WI38 (cell line): Measurements from ENCODE around the gene IGF1R.

Source experiments
- H3K4me3 ChIP-seq: 2 replicates; pipeline ENCODE4 v1.5.1; 2011; ENCODE audit warnings: low read depth, mild to moderate bottlenecking, control low read depth, low read length
- TF ChIP-seq, protein P1 (sequence below): IDR thresholded peaks from 2 replicates; pipeline ENCODE4 v1.5.1; 2012; ENCODE audit warnings: low read depth, mild to moderate bottlenecking, control low read depth, low read length

The IGF1R gene

DNA sequence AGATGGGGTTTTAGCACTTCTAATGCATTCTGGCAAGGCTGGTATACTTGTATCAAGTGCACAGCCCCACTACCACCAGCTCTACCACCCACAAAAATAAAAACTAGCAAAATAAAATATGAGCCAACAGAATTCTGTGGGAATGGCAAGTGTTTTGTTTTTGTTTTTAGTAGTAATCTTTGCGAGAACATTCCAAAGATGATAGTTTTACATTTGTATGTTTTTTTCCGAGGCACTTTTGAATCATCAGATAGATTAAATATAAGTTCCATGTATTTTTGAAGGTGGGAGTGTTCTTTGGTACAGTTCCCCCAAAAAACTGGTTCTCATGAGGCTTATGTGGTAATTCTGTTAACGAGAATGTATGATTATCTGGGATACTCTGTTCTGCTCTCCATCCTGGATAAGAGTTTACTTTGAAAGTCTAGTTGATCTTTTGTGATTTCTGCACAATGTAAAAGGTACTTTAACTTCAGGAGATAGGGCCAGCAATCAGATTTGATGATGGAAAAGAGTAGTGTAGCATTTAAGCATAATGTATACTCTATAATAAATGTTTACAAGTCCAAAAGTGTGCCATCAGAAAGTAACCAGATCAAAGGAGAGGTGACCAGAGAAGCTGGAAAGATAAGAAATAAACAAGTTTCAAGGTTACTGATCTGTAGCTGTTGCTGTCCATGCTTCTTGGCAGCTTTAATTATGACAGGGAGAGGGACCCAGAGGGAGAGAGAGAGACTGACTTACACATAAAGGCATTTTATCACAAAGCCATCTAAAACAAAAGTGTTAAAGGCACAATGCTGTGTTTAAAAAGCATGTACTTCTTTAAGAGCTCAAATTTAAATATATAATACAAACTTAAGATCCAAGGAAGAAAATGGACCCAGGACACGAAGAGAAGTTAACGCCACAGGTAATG, 228.4 kb downstream of the IGF1R start:
- TF ChIP-seq, protein P1, sequence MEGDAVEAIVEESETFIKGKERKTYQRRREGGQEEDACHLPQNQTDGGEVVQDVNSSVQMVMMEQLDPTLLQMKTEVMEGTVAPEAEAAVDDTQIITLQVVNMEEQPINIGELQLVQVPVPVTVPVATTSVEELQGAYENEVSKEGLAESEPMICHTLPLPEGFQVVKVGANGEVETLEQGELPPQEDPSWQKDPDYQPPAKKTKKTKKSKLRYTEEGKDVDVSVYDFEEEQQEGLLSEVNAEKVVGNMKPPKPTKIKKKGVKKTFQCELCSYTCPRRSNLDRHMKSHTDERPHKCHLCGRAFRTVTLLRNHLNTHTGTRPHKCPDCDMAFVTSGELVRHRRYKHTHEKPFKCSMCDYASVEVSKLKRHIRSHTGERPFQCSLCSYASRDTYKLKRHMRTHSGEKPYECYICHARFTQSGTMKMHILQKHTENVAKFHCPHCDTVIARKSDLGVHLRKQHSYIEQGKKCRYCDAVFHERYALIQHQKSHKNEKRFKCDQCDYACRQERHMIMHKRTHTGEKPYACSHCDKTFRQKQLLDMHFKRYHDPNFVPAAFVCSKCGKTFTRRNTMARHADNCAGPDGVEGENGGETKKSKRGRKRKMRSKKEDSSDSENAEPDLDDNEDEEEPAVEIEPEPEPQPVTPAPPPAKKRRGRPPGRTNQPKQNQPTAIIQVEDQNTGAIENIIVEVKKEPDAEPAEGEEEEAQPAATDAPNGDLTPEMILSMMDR: no peak
- no peak overlapping the region for H3K4me3 ChIP-seq

DNA sequence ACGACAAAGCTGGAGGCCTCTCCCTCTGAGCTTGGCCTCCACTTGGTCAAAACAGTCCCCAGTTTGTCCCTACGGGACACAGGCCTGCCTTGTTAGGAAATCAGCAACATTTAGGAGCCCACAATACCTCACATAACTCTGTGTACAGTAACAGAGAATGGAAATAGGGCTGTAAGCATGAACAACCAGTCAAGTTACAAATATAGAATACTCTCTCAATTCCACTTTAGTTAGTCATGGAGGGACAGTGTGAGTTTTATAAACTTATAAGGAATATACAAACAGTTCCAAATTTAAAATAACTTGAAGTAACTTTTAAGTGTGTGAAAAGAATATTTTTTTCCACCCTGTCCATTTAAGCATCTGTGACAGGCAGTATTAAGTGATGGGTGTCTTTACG, 229.8 kb downstream of the IGF1R start:
- no peak overlapping the region for H3K4me3 ChIP-seq

DNA sequence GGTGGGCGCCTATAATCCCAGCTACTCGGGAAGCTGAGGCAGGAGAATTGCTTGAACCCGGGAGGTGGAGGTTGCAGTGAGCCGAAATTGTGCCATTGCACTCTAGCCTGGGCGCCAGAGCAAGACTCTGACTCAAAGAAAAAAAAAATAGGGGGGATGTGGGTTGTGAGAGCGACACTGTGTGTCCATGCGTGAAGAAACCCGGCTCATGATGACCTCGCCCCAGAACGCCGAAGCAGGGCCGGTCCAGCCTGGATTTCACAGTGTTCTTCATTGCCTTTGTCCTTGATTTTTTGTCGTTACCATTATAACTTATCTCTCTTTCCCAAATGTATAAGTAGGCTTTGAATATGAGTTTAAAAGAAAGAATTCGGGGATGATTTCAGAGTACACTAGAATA, 230.5 kb downstream of the IGF1R start:
- TF ChIP-seq, protein P1: no peak
- no peak overlapping the region for H3K4me3 ChIP-seq

More for the DNA sequence above, 229.8 kb downstream of the IGF1R start:
- TF ChIP-seq, protein P1: no peak

DNA sequence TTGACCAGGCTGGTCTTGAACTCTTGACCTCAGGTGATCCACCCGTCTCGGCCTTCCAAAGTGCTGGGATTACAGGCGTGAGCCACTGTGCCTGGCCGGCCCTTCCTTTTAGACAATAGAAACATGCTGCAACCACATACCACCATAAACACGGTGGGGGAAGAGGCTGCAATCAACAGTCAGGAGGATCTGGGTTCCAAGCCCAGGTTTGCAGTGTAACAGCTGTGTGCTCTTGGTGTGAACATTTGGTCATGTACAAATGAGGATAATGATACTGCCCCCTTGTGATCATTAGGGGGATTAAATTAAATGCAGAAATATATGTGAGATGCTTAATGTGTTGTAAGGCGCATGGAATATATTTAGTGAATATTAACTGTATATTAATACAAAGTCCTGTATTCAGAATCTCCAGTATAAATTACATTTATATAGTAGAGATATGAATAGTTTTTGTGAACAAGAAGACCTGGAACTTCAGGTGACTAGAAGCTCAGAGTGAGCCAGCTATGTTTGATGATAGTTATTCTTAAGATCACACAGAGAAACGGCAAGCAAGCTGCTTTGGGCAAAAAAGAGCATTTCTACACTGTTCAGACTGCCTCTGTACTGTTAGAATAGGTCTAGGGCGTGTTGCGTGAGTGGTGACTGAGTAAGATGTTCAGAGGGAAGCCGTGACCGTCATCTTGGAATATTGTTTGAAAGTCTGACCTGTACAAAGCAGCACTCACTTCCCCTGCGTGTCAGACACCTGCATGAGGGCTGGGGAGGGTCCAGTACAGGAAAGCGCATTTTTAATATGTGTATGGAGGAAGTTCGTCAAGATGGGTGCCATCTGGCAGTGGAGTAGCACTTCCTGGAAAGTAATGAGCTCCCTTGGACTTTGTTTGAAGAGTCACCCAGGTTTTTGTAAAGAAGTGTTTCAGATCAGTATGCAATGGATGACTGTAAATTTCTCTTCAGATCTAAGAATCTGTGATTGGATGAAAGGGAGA, 233.5 kb downstream of the IGF1R start:
- H3K4me3 ChIP-seq: no peak overlapping the region

DNA sequence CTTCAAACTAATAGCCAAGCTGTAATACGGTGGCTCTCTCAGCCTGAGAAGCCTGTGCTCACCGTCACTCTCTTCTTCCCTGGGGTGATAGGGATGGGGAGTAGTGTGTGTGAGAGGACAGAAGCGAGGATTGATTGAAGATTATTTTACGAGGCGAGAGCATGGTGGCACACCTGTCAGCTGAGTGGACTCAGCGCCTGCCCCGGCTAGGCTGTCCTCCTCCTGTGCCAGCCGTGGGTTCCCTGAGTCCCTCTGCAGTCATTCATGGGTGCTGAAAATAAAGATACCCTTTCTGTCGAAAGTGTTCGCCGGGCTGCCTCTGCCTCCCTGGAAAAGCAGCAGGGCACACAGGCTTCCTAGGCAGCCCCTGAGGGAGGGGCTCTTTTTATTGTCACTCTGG, 235.1 kb downstream of the IGF1R start:
- H3K4me3 ChIP-seq: no peak overlapping the region
- TF ChIP-seq, protein P1: no peak

More for the DNA sequence above, 233.5 kb downstream of the IGF1R start:
- TF ChIP-seq, protein P1: peak; percentile 34

DNA sequence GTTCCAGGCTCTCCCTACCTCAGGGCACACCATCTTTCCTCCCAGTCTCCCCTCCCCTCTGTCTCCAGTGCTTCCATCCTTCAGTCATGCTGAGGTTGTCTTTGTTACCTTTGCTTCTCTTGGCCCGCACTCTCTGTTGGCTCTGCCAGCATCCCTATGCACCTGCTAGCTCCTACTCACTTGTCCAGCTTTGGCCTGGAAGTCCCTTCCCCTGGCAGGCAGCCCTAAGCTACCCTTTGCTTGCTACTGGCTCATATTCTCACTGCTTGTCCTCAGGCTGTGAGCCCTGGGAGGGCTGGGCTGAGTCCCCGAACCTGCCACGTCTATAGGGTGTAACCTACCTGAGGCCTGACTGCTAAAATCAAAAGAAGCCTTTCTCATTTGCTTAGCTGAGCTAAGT, 236.6 kb downstream of the IGF1R start:
- TF ChIP-seq, protein P1: no peak

More for the DNA sequence above, 236.6 kb downstream of the IGF1R start:
- no peak overlapping the region for H3K4me3 ChIP-seq
